Measurements from ENCODE around the gene SETD7.

The SETD7 gene

GRCh38 chr4:139514382-139515059, 41.5 kb downstream of the SETD7 start:
- H3K27ac ChIP-seq = no peak overlapping the region

GRCh38 chr4:139511320-139511719, 44.7 kb downstream of the SETD7 start:
- Histone ChIP-seq H2AFZ (no peak overlapping the region), H3K4me1 (no peaks in the 10 kb centered on the region), H3K27me3 (ENCODE audit: control insufficient read depth, insufficient read depth, low read length) (no peaks in the 10 kb centered on the region), H3K36me3 (ENCODE audit: control insufficient read depth, insufficient read depth, low read length) (no peaks in the 10 kb centered on the region), H3K4me3 (ENCODE audit: low read depth, low read length) (no peak overlapping the region), H3K9me3 (ENCODE audit: control insufficient read depth, low read length) (no peaks in the 10 kb centered on the region), H3K79me2 (no peaks in the 10 kb centered on the region), H3K4me2 (ENCODE audit: low read length) (no peak overlapping the region), H3K9ac (no peak overlapping the region), H3K27ac (no peak overlapping the region)
- TF ChIP-seq CTCF (IDR thresholded peaks at IDR 0.05) = no peak

More at GRCh38 chr4:139514382-139515059, 41.5 kb downstream of the SETD7 start:
- Histone ChIP-seq H3K4me3 (ENCODE audit: low read depth, low read length) (no peak overlapping the region), H3K9me3 (ENCODE audit: control insufficient read depth, low read length) (no peaks in the 10 kb centered on the region), H3K4me2 (ENCODE audit: low read length) (no peak overlapping the region), H3K79me2 (no peaks in the 10 kb centered on the region), H3K9ac (no peak overlapping the region), H3K4me1 (no peaks in the 10 kb centered on the region), H3K36me3 (ENCODE audit: control insufficient read depth, insufficient read depth, low read length) (no peaks in the 10 kb centered on the region), H2AFZ (no peak overlapping the region), H3K27me3 (ENCODE audit: control insufficient read depth, insufficient read depth, low read length) (no peaks in the 10 kb centered on the region)
- no peak for TF ChIP-seq CTCF (IDR thresholded peaks at IDR 0.05)

- H3K9me3 ChIP-seq (ENCODE audit: control insufficient read depth, low read length) = no peaks in the 10 kb centered on the region
- no peak overlapping the region for H3K27ac ChIP-seq
- no peaks in the 10 kb centered on the region for H3K4me1 ChIP-seq
- no peak overlapping the region for H2AFZ ChIP-seq
- no peak for TF ChIP-seq CTCF (IDR thresholded peaks at IDR 0.05)
- no peaks in the 10 kb centered on the region for H3K36me3 ChIP-seq (ENCODE audit: control insufficient read depth, insufficient read depth, low read length)
- H3K9ac ChIP-seq = no peak overlapping the region
- H3K4me3 ChIP-seq (ENCODE audit: low read depth, low read length) = no peak overlapping the region
- no peaks in the 10 kb centered on the region for H3K79me2 ChIP-seq
- H3K4me2 ChIP-seq (ENCODE audit: low read length) = no peak overlapping the region
- no peaks in the 10 kb centered on the region for H3K27me3 ChIP-seq (ENCODE audit: control insufficient read depth, insufficient read depth, low read length)
These were observed 46.1 kb downstream of the SETD7 start for GRCh38 chr4:139509727-139510410.

- Histone ChIP-seq H3K27ac (no peak overlapping the region), H3K27me3 (ENCODE audit: control insufficient read depth, insufficient read depth, low read length) (no peaks in the 10 kb centered on the region), H3K4me2 (ENCODE audit: low read length) (no peak overlapping the region), H3K9ac (no peak overlapping the region), H3K36me3 (ENCODE audit: control insufficient read depth, insufficient read depth, low read length) (no peaks in the 10 kb centered on the region), H3K4me1 (no peaks in the 10 kb centered on the region), H3K4me3 (ENCODE audit: low read depth, low read length) (no peak overlapping the region), H3K79me2 (no peaks in the 10 kb centered on the region), H3K9me3 (ENCODE audit: control insufficient read depth, low read length) (no peaks in the 10 kb centered on the region), H2AFZ (no peak overlapping the region)
- TF ChIP-seq CTCF (IDR thresholded peaks at IDR 0.05) = no peak
These were observed 47.3 kb downstream of the SETD7 start for GRCh38 chr4:139508581-139509237.
